ENCODE results near the gene MGLL.

GRCh38 chr3:127742580-127742979 is 79.7 kb downstream of the MGLL start:
- TF ChIP-seq POLR2A (IDR thresholded peaks at IDR 0.05), result no peak
- no peak for TF ChIP-seq CTCF (IDR thresholded peaks at IDR 0.05)
